ENCODE data around the gene ZBTB17.
A peak's percentile ranks its signal among the peaks of the same experiment; 100 is the strongest.
"Not testable (repeated sequence)": the region's sequence is repeated elsewhere in the genome, so short reads cannot be mapped to it uniquely, and the experiment has no call there.

The ZBTB17 gene

DNA sequence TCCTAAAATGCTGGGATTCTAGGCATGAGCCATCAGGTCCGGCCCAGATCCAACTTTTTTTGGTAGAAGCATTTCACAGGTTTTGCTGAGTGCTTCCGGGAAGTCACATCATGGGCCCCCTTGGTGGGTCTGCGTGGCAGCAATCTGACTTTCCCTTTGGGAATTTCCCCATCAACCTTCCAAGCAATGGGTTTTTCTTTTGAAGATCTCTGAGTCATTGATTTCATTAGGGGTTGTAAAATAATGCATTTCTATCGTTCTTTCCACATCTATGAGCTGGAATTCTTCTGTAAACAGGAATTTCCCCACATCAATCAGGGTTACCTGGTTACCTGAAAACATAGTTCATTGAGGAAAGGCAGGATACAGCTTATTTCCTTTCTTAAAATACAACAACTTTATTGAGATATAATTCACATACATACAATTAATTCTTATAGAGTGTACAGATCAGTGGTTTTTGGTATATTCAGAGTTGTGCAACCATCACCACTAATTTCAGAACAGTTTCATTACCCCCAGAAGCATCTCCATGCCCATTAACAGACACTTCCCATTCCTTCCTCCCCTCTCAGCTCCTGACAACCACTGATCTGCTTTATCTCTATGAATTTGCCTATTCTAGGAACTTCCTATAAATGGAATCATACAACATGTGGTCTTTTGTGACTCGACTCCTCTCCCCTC is 9.9 kb upstream of the ZBTB17 start:
- no peak for DNase-seq

DNA sequence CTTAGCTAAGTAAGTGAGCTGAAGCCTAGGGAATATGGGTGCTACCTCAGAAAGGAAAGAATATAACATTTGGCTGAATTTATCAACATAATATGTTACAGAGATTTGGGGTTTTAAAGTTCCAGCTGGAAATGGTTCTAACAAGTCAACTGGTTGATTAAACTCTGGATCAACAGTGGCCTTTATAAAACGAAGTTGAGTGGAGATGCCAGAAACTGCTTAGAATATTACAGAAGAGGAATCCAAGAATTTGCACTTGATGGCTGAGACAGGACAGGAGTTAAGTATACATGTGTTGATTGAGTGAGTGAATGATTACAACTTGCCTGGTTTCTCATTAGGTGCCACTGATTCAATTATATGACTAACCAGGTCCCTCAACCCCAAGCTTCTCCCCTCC is 7.4 kb upstream of the ZBTB17 start:
- DNase-seq: no peak

DNA sequence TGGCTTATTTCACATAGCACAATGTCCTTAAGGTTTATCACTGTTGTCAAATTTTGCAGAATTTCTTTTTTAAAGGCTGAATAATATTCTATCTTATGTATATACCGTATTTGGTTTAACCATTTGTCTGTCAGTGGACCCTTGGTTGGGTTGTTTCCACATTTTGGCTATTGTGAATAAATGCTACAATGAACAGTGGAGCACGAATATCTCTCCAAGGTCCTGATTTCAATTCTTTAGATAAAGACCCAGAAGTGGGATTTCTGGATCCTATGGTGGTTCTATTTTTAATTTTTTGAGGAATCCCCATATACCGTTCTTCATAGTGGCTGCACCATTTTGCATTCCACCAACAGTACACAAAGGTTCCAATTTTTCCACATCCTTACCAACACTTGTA is 5.8 kb upstream of the ZBTB17 start:
- no peak for DNase-seq

DNA sequence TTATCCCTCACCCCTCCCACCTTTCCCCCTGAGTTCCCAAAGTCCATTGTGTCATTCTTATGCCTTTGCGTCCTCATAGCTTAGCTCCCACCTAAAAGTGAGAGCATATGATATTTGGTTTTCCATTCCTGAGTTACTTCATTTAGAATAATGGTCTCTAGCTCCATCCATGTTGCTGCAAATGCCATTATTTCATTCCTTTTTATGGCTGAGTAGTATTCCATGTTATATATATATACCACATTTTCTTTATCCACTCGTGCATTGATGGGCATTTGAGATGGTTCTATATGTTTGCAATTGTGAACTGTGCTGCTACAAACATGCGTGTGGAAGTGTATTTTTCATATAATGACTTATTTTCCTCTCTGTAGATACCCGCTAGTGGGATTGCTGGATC is 2.0 kb upstream of the ZBTB17 start:
- DNase-seq: not testable (repeated sequence)

DNA sequence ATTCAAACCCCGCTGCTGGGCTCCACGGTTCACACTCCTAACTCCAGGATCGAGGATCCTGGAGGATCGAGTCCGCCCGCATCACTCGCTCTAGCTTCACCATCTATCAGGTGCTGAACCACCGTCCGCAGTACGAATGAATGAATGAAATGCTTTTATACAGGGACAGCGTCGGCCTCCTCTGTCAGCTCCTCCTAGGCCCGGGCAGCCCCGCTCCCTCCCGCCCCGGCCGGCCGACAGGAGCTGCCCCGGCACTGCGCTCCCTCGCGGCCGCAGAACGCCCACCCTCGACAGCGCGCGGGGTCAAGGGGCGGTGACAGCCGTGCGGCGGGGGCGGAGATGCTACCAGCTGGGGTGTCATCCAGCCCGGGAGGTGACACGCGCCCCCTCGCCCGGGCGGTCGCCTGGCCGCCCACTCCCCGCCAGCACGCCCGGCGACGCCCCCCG is 520 bp downstream of the ZBTB17 start:
- DNase-seq: peak; percentile 89

DNA sequence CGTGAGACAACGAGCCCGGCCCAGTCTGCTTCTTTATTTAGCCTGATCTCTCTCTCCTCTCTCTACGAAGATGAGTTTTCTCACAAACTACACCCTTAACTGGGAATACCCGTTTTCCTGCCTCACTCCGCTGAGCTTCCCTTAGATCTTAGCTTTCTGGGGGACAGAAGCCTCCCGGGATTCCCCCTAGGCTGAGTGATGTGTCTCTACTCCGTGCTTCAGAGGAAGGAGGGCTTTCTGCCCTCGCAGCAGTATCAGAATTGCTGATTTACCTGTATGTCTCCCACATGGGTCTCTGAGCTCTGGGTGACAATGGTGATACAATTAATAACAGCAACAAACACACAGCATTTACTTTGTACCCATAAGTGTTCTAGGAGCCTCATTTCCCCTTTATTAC is 1.0 kb downstream of the ZBTB17 start:
- no peak for DNase-seq

DNA sequence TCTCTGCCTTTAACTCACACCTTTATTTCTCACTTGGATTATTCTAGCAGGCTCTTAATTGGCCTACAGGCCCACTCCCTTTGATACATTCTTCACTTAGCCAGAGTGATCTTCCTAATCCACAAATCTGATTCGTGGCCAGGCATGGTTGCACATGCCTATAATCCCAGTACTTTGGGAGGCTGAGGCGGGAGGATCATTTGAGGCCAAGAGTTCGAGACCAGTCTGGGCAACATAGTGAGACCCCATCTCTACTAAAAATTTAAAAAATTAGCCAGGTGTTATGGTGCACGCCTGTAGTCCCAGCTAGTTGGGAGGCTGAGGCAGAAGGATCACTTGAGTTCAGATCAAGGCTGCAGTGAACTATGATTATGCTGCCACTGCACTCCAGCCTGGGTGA is 2.1 kb downstream of the ZBTB17 start:
- DNase-seq: no peak

- no peak for DNase-seq
Measured at GRCh38 chr1:15972409-15972808, 3.5 kb downstream of the ZBTB17 start.

GRCh38 chr1:15970911-15971310 is 5.0 kb downstream of the ZBTB17 start:
- no peak for DNase-seq

GRCh38 chr1:15969321-15969880 is 6.5 kb downstream of the ZBTB17 start:
- DNase-seq: no peak

DNA sequence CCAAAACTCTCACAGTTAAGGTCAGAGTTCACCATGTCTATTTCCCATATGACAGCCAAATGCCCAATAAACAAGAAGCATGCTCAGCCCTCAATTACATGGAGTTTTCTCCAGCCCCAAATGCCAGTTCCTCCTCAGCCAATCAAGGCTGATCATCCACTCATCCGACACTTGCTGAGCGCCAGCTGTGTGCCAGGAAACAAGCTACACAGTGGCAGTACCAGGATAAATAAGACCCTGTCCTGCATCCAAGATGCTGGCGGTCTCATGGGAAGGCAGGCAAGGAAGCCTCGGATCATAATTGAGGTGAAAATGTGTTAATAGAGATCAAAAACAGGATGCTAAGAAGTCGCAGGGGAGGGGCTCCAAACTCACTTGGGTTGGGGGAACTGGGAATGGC is 7.7 kb downstream of the ZBTB17 start:
- no peak for DNase-seq

GRCh38 chr1:15966956-15967344 is 9.0 kb downstream of the ZBTB17 start:
- DNase-seq: no peak

- DNase-seq: peak; percentile 67
Measured at GRCh38 chr1:15966081-15966955, 9.6 kb downstream of the ZBTB17 start.

- no peak for DNase-seq
Measured at GRCh38 chr1:15965228-15965767, 10.6 kb downstream of the ZBTB17 start.

- no peak for DNase-seq
Measured at GRCh38 chr1:15963968-15964648, 11.8 kb downstream of the ZBTB17 start.

- no peak for DNase-seq
Measured at GRCh38 chr1:15963363-15963967, 12.4 kb downstream of the ZBTB17 start.

GRCh38 chr1:15962671-15963362 is 13.1 kb downstream of the ZBTB17 start:
- no peak for DNase-seq

GRCh38 chr1:15962176-15962575 is 13.7 kb downstream of the ZBTB17 start:
- no peak for DNase-seq

DNA sequence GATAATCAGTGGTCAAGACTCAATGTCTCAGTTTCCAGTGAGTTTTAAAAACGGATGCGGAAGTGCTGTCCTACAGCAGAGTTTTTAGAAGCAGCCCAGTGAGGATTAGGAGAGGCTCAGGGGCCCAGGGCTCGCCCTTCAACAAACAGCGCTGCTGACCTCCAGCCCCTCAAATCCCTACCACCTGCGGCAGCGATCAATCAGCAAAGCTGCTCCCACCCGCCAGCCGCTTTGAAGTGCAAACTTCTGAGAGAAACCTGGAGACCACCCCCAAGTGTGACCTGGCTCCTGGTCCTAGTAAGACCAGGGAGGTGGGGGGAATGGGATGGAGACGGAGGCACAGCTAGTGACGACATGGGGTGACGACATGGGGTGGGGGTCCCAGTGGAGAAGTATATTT is 14.4 kb downstream of the ZBTB17 start:
- DNase-seq: no peak

- DNase-seq: no peak
Measured at GRCh38 chr1:15960808-15961207, 15.1 kb downstream of the ZBTB17 start.

GRCh38 chr1:15959827-15960446 is 16.0 kb downstream of the ZBTB17 start:
- no peak for DNase-seq

DNA sequence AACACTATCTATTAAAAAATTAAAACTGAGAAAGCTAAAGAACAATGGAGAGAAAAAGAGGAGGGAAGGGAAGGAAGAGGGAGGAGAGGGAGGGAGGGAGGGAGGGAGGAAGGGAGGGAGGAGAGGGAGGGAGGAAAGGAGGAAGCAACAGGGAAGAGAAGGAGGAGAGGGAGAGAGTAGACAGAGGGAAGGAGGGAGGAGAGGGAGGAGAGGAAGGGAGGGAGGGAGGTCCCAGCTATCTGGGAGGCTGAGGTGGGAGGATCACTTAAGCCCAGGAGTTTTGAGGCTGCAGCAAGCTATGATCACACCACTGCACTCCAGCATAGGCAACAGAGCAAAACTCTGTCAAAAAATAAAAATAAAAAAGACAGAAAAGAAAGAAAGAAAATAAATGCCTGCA is 16.5 kb downstream of the ZBTB17 start:
- DNase-seq: no peak

Measured in activated CD8-positive, alpha-beta memory T cell treated with anti-CD3 and anti-CD28 coated beads, Interleukin-2, amount 50 U/mL, for 4 hours (primary cell).